CD4-positive, alpha-beta T cell treated with Interleukin-10 for 1 hour (primary cell): Measurements from ENCODE around the gene NVL.
"Not testable (repeated sequence)": the region's sequence is repeated elsewhere in the genome, so short reads cannot be mapped to it uniquely, and the experiment has no call there.

ENCODE experiments used
- DNase-seq: peaks from one replicate; pipeline ENCODE4 v3.0.0-alpha.2; 2020

The NVL gene

DNA sequence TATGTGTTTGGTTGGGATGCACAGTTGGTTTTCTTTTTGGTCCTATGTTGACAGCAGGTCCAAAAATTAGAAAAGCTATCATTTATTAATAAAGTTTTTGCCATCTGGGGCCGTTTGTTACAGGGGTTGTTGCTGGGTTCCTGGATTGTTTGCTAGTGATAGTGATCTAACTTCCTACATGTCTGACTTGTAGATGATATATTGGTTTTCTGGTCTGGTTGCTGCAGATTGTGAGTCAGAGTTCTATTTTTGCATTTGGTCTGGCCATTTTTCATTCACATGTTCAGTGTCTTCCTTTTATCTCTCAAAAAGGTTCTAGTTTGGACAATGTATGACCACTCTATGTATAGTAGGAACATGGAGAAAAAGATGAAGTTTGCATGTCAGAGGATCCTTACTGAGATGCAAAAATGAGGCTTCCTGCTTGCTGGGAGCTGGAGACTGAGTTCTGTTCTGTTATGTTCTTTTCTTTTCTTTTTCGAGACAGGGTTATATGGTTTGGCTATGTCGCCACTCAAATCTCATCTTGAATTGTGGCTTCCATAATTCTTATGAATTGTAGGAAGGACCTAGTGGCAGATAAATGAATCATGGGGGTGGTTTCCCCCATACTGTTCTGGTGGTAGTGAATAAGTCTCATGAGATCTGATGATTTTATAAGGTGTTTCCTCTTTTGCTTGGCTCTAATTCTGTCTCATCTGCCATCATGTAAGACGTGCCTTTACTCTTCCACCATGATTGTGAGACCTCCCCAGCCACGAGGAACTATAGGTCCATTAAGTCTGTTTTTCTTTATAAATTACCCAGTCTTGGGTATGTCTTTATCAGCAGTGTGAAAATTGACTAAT lies 4.2 kb upstream of the NVL start:
- no peak for DNase-seq

- peak; percentile 75 for DNase-seq
These were observed 3.4 kb upstream of the NVL start for GRCh38 chr1:224333309-224333926.

- no peak for DNase-seq
These were observed 1.9 kb upstream of the NVL start for GRCh38 chr1:224331824-224332223.

DNA sequence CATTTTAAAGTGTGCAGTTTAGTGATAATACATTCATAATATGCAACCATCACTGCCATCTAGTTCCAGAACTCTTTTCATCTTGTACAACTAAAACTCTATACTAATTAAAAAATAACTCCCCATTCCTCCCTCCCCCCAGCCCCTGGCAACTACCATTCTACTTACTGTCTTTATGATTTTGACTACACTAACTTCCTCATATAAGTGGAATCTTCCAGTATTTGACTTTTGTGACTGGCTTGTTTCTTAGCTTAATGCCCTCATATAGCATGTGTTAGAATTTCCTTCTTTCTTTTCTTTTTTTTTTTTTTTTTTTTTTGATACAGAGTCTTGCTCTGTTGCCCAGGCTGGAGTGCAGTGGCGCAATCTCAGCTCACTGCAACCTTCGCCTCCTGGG lies 1.4 kb upstream of the NVL start:
- no peak for DNase-seq

DNA sequence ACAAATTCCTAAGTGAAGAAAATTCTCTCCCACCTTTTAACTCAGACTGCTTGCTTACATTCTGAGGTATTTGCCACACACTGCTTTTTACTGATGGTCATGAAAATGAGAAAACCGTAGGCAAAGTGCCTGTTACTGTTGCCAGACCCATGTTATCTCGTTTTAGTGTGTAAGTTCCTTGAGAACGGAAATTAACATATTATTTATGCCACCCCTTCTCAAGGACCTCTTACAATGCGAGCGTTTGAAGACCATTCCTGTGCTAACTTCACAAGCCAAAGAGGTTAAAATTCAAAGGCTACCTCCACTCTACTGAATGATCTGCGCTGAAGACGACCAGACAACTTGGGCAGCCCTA lies 509 bp downstream of the NVL start:
- DNase-seq: no peak

- no peak for DNase-seq
These were observed 1.3 kb downstream of the NVL start for GRCh38 chr1:224328644-224329043.

DNA sequence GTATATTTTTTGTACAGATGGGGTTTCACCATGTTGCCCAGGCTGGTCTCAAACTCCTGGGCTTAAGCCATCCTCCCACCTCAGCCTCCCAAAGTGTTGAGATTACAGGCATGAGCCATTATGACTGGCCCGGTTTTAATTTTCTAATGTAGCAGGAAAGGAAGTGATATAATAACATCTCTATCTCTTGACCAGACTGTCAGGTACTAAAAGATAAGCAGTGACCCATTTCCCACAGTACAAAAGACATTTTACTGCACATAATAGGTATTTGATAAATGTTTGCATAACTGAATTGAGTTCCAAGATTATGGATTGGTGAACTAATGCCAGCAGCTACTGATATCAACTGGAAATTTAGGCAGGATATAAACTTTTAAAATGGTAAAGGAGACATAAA lies 4.0 kb downstream of the NVL start:
- DNase-seq: no peak

- no peak for DNase-seq
These were observed 8.3 kb downstream of the NVL start for GRCh38 chr1:224321706-224322105.

- no peak for DNase-seq
These were observed 12.5 kb downstream of the NVL start for GRCh38 chr1:224317383-224318045.

- DNase-seq: no peak
These were observed 17.9 kb downstream of the NVL start for GRCh38 chr1:224312025-224312424.

GRCh38 chr1:224311503-224311902 lies 18.5 kb downstream of the NVL start:
- not testable (repeated sequence) for DNase-seq

DNA sequence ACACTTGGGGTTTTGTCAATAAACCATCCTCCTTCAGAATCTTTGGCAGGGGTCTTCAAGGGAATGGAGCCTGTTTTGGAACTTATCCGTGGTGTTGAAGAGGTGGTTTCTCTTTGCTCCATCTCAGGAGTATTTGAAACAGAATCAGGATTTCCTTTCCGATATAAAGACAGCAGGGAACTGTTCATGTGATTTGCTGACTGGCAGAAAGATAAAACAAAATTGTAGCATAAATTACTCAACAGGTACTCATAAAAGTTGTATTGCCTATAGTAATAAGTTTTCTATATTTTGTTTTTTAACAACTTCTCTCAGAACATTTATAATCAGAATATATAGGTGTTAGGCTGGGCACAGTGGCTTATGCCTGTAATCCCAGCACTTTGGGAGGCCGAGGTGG lies 21.9 kb downstream of the NVL start:
- no peak for DNase-seq

DNA sequence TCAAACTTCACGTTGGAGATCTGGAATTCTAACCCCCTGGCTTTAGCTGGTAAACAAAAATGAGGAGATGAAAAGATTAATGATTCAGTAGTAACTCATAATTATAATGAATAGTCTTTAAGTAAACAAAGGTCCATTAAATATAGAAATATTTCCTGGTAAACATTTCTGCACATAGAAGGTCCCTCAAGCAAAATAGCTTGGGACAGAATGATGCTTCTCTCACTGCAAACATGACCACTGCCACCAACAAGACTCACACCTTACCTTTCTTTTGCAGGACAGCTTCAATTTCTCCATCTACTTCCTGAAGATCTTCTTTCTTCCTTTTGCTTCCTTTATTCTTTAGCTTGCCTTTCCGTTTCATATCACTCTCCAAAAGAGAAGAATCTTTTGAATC lies 25.2 kb downstream of the NVL start:
- DNase-seq: no peak

GRCh38 chr1:224302947-224303346 lies 27.0 kb downstream of the NVL start:
- no peak for DNase-seq

DNA sequence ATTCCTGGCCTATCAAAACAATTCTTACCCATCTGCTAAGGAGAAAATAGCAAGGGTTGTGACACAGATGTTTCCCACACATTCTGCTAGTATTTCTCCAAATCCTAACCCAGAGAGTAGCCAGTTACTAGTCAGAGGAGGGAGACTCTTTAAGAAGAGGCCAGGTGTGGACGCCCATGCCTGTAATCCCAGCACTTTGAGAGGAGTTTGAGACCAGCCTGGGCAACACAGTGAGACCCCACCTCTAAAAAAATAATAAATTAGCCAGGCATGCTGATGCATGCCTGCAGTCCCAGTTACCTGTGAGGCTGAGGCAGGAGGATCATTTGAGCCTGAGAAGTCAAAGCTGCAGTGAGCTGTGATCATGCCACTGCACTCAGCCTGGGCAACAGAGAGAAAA lies 28.6 kb downstream of the NVL start:
- no peak for DNase-seq

DNA sequence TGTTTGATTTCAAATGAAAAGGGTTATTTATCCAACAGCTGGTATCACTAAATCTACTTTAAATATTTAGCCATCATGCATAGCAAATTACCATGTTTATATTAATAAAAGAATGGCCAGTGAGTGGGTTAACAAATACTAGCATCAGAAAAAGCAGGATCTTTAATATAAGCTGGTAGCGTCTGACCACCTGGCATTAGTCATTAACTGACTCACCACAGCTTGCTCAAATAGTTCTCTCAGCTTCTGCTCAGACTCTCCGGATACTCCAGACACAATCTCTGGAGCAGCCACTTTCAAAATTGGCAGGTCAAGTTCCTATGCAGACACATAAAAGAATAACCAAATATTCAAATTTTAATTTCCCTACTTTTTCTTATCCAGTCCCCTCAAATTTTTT lies 29.6 kb downstream of the NVL start:
- DNase-seq: no peak

DNA sequence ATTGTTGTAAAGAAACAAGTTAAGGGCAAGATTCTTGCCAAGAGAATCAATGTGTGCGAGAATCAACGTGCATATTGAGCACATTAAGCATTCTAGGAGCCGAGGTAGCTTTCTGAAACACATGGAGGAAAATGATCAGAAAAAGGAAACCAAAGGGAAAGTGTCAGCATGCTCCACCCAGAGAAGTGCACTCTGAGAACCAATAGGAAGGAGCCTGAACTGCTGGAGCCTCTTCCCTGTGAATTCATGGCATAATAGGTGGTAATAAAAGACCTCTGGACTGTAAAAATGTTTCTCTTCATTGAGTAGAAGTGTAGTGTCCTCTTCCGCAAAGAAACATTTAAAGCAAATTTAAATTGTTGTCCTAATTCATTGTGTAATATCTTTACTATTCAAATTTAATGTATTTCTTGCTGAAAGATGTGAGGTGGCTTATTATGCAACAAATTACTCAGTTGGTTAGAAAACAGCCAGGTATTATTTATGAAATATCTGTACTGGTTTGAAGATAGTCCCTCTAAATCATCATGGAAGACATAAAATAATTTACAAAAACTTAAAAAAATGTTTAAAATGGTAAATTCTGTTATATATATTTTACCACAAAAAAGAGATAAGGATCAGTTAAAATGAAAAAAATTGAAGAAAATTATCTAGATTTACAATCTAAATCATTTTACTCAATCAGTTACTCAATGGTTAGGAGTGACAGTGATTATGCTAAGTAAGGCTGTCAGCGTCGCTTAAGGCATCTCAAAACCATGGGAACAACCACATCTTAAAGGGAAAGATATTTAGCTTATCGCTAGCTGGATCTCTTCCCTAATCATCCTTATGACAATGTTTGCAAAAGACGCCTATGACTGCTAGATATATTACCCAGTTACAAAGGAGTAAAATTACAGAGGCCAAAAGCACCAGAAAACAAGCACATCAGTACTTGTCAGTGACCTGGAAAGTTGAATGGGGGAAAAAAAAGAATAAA lies 31.3 kb downstream of the NVL start:
- no peak for DNase-seq

GRCh38 chr1:224294775-224295174 lies 35.2 kb downstream of the NVL start:
- DNase-seq: no peak

DNA sequence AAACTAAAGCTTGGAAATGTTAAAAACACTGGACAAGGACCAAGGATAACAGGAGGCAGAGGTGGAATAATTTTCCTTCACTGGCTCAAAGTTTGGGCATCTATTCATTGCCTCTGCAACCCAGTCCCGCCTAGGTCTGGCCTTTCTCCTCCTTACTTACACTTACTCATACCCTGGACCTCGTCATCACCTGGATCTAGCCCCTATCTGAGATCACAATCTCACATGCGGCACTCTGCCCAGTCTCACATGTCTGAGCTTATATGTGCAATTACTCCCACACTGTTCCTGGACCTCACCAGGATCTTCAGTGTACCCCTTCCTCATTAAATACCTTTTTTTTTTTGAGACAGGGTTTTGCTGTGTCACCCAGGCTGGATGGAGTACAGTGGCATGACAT lies 37.6 kb downstream of the NVL start:
- DNase-seq: no peak

DNA sequence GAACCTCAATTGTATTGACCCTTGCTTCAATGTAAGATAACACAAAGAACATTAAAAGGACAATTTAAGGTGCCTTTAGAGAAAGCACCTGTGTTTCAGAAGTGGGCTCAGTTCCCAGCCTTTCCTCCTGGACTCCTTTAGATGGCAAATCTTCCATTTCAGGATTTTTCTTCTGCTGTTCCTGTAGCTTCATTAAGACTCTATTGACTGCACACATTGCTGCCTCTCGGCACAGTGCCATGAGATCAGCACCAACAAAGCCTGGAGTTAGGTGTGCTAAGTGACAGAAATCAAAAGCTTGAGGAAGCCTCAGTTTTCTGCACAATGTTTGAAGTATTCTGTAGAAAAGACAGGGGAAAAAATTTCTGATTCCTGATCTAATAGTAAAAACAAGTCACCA lies 40.6 kb downstream of the NVL start:
- DNase-seq: no peak

- DNase-seq: no peak
These were observed 42.3 kb downstream of the NVL start for GRCh38 chr1:224287714-224288113.

DNA sequence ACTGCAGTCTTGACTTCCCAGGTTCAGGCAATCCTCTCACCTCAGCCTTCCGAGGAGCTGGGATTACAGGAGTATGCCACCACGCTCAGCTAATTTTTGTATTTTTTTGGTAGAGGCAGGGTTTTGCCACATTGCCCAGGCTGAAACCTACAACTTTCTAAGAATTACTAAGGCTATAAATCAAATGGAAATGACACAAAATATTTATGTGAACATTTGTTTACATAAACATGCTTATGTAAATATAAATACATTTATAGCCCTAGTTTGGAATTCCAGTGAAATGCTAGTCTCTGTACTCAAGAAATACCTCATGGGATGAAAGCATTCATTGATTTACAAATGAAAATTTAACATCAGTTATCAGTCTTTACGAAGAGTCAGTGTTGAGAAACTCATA lies 47.8 kb downstream of the NVL start:
- DNase-seq: no peak
